HAP-1 (cell line): ENCODE results near the gene TMEM220.

Experiments
- DNase-seq, 2 experiments: peaks; one replicate each; pipeline ENCODE4 v3.0.0-alpha.2; 2016 to 2020; ENCODE audit warnings: low spot score in 2 of 2
- H3K27me3 ChIP-seq: fragments of 250-450 bp; sonication (Bioruptor Pico); 2 replicates; pipeline ENCODE4 v1.5.1; 2020; ENCODE audit warnings: low read depth, mild to moderate bottlenecking, moderate library complexity
- H3K36me3 ChIP-seq: fragments of 250-450 bp; sonication (Bioruptor Pico); replicated peaks from 2 replicates; pipeline ENCODE4 v1.5.1; 2020; ENCODE audit warnings: mild to moderate bottlenecking
- H3K4me1 ChIP-seq: fragments of 250-450 bp; sonication (Bioruptor Pico); 2 replicates; pipeline ENCODE4 v1.5.1; 2020; ENCODE audit warnings: mild to moderate bottlenecking
- H3K4me3 ChIP-seq: fragments of 250-450 bp; sonication (Bioruptor Pico); 2 replicates; pipeline ENCODE4 v1.5.1; 2020; ENCODE audit warnings: mild to moderate bottlenecking, moderate library complexity
- H3K9me3 ChIP-seq: fragments of 250-450 bp; sonication (Bioruptor Pico); 2 replicates; pipeline ENCODE4 v1.5.1; 2020; ENCODE audit warnings: mild to moderate bottlenecking, moderate library complexity
- in situ Hi-C: fragments of 300-500 bp; cut with MboI; formaldehyde crosslinking; loops from 3 replicates; pipeline ENCODE4 v1.14.3; 2020; ENCODE audit warnings: low sequenced_read_pairs, inconsistent platforms, mixed read lengths

TMEM220 gene

DNA sequence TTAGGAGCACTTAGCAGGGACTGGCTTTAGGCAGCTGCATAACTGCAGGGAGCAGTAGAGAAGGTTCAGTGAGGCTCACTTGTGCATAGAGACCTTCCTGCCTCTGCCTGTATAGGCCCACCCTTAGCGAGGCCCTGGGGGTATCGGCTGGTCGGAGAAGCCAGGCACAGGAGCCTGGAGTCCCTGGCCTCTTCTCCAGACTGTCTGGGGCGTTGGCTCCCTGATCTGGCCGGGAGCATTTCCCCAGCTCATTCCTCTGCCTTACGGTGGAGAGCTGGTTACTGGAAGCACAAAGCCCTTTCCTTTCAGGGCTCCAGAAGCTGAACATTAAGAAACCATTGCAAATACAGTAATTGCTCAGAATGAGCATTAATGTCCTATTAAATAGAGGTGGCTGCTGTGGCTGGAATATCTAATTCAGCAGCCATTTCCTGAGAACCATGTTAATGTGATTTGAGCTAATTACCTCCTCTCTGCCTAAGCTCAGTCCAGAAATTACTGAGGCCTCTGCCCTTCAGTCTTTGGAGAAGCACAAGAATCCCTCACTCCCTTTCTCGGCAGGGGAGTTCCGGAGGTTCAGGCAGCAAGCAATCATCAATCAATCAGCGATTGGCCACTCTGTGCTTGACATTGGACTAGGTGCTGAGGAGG is 18.8 kb upstream of the TMEM220 start:
- Histone ChIP-seq H3K9me3 (no peaks in the 10 kb centered on the region), H3K4me3 (no peak overlapping the region), H3K4me1 (no peaks in the 10 kb centered on the region), H3K27me3 (no peaks in the 10 kb centered on the region), H3K36me3 (no peaks in the 10 kb centered on the region)
- no peak for DNase-seq
- in situ Hi-C loops, result loop anchor here (25.0 kb wide), 1 partner anchor 1239 kb away; the partner anchor contains the start of gene ZNF18

DNA sequence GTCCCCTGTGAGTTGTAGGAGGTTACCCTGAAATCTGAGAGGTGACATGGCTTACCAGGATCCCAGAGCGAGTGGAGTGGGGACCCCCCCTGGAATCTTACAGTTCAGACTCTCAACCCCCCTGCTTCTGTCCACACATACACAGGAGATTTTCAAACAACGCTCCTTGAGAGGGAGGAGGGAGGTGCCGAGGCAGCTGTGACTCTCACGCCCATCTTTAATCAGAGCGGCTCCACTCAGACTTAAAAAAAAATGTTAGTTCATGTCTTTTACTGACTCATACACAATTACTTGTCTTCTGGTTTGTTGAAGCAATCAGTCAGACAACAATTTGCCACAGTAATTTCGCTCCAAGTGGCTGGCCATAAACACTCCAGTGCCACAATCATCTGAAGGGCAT is 15.4 kb upstream of the TMEM220 start:
- DNase-seq, result no peak
- H3K4me3 ChIP-seq, result no peak overlapping the region
- no peaks in the 10 kb centered on the region for H3K4me1 ChIP-seq
- no peaks in the 10 kb centered on the region for H3K27me3 ChIP-seq
- no peaks in the 10 kb centered on the region for H3K36me3 ChIP-seq
- in situ Hi-C loops, result loop anchor here (25.0 kb wide), 1 partner anchor 1242 kb away; the partner anchor contains the start of gene ZNF18
- no peaks in the 10 kb centered on the region for H3K9me3 ChIP-seq

DNA sequence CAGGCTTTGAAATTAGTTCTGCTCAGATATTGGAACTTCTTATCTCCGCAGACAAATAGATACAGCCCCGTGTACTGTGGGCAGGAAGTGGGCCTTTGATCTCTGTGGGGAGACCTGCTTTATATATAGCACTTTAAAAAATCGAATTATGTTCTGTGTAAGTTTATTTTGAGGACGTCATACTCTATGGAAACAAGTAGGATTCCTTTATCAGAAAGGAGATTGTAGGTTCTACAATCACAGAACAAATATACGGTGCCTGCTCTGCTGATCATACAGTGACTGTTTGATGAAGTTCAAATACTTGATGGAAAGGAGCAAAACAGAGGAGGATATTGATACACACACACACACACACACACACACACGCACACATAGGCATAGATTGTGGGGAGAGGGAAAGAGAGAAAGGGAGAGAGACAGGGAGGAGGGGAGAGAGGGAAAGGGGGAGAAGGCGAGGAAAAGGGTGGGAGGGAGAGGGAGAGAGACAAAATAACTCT is 14.7 kb upstream of the TMEM220 start:
- no peak for DNase-seq
- no peaks in the 10 kb centered on the region for H3K4me1 ChIP-seq
- no peaks in the 10 kb centered on the region for H3K36me3 ChIP-seq
- H3K9me3 ChIP-seq, result no peaks in the 10 kb centered on the region
- no peak overlapping the region for H3K4me3 ChIP-seq
- in situ Hi-C loops, result loop anchor here (25.0 kb wide), 1 partner anchor 1243 kb away; the partner anchor contains the start of gene ZNF18
- H3K27me3 ChIP-seq, result no peaks in the 10 kb centered on the region

- Histone ChIP-seq H3K36me3 (no peaks in the 10 kb centered on the region), H3K4me3 (no peak overlapping the region), H3K9me3 (no peaks in the 10 kb centered on the region), H3K4me1 (no peaks in the 10 kb centered on the region), H3K27me3 (no peaks in the 10 kb centered on the region)
- no peak for DNase-seq
- in situ Hi-C loops, result loop anchor here (25.0 kb wide), 1 partner anchor 1244 kb away; the partner anchor contains the start of gene ZNF18
Observed at GRCh38 chr17:10743316-10744009, 13.6 kb upstream of the TMEM220 start.

GRCh38 chr17:10742431-10742830 is 12.6 kb upstream of the TMEM220 start:
- Histone ChIP-seq H3K4me1 (no peaks in the 10 kb centered on the region), H3K27me3 (no peaks in the 10 kb centered on the region)
- in situ Hi-C loops, result loop anchor here (25.0 kb wide), 1 partner anchor 1245 kb away; the partner anchor contains the start of gene ZNF18

DNA sequence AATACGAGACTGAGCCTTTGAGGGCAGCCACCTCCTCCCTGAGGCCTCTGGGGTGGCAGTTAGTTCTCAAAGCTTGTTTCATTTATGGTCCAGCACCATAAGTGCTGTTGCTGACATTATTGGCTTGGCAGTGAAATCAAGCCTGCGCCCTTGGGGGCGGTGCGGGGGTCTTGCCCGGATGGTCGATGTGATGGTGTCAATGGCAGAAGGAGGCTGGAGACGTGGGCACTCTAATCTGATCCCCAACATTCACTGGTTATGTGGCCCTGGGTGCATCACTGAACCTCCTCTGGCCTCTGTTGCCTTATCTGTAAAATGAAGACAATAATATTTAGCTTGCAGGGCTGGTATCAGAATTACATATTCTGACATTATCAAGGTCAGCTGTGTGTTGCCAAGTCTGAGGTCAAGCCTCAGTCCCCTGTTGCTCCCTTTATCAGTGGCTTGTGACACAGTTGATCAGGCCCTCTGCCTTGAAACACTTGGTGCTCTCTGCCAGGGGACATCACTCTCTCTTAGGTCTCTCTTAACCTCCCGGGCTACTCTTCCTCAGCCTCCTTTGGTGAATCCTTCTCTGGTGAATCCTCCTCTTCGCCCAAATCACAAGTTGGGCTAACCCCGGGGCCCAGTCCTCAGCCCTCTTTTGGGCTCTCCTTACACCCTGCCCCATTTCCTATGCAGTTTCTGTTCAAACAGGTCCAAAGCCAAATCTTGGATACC is 11.8 kb upstream of the TMEM220 start:
- H3K4me3 ChIP-seq, result no peak overlapping the region
- no peaks in the 10 kb centered on the region for H3K36me3 ChIP-seq
- no peaks in the 10 kb centered on the region for H3K9me3 ChIP-seq
- H3K27me3 ChIP-seq, result no peaks in the 10 kb centered on the region
- in situ Hi-C loops, result loop anchor here (25.0 kb wide), 1 partner anchor 1246 kb away; the partner anchor contains the start of gene ZNF18
- no peaks in the 10 kb centered on the region for H3K4me1 ChIP-seq
- DNase-seq, result no peak

More at GRCh38 chr17:10742431-10742830, 12.6 kb upstream of the TMEM220 start:
- Histone ChIP-seq H3K36me3 (no peaks in the 10 kb centered on the region), H3K4me3 (no peak overlapping the region), H3K9me3 (no peaks in the 10 kb centered on the region)
- DNase-seq, result no peak

DNA sequence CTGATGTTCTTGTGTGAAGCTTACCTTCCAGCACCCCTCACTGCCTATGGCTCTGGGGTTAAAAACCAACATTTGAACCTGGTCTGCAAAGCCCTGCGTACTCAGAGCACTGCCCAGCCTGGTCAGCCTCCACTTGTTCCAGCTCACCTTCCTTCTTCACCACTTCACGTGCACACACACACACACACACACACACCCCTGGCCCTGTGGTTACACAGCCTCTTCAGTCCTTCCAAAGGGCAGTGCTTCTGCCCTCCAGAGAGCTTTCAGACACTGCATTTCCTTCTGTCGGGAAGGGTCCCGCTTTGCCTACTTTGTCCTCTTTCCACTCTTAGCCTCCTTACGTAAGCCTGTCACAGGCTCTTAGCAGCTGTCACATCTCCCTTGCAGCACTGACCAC is 9.6 kb upstream of the TMEM220 start:
- in situ Hi-C loops, result loop anchor here (10.0 to 25.0 kb wide), 2 partner anchors 105 to 1248 kb away; partner anchors contain the start of gene ZNF18

GRCh38 chr17:10738521-10739258 is 8.9 kb upstream of the TMEM220 start:
- no peaks in the 10 kb centered on the region for H3K27me3 ChIP-seq
- in situ Hi-C loops, result loop anchor here (10.0 to 25.0 kb wide), 2 partner anchors 106 to 1249 kb away; partner anchors contain the start of gene ZNF18
- H3K4me3 ChIP-seq, result no peak overlapping the region
- H3K36me3 ChIP-seq, result no peaks in the 10 kb centered on the region
- H3K9me3 ChIP-seq, result no peaks in the 10 kb centered on the region
- DNase-seq, result no peak
- H3K4me1 ChIP-seq, result no peaks in the 10 kb centered on the region

More for the DNA sequence above, 9.6 kb upstream of the TMEM220 start:
- Histone ChIP-seq H3K27me3 (no peaks in the 10 kb centered on the region), H3K36me3 (no peaks in the 10 kb centered on the region), H3K9me3 (no peaks in the 10 kb centered on the region), H3K4me1 (no peaks in the 10 kb centered on the region), H3K4me3 (no peak overlapping the region)
- no peak for DNase-seq

DNA sequence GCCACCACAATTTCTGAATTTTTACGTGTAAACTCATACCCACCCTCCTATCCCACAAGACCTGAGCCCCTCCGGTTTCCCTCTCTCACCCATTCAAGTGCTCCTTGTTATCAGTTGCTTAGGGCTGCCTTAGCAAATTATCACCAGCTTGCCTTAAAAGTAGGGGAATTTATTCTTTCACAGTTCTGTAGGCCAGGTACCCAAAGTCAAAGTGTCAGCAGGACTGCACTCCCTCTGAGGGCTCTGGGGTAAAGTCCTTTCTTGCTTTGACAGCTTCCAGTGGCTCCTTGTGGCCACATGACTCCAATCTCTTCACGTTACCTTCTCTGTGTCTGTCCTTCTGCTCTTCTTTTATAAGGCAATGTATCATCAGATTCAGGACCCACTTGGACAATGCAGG is 7.9 kb upstream of the TMEM220 start:
- Histone ChIP-seq H3K4me3 (no peak overlapping the region), H3K27me3 (no peaks in the 10 kb centered on the region), H3K4me1 (no peaks in the 10 kb centered on the region), H3K9me3 (no peaks in the 10 kb centered on the region), H3K36me3 (no peaks in the 10 kb centered on the region)
- DNase-seq, result no peak
- in situ Hi-C loops, result loop anchor here (10.0 to 25.0 kb wide), 2 partner anchors 107 to 1250 kb away; partner anchors contain the start of gene ZNF18

GRCh38 chr17:10737168-10737622 is 7.4 kb upstream of the TMEM220 start:
- Histone ChIP-seq H3K4me1 (no peaks in the 10 kb centered on the region), H3K36me3 (no peaks in the 10 kb centered on the region), H3K27me3 (no peaks in the 10 kb centered on the region), H3K9me3 (no peaks in the 10 kb centered on the region), H3K4me3 (no peak overlapping the region)
- in situ Hi-C loops, result loop anchor here (10.0 to 25.0 kb wide), 2 partner anchors 108 to 1250 kb away; partner anchors contain the start of gene ZNF18
- DNase-seq, result peak; percentile 28 to 72

- Histone ChIP-seq H3K4me3 (no peak overlapping the region), H3K27me3 (no peaks in the 10 kb centered on the region), H3K4me1 (peaks cover 6% of the 10 kb centered on the region), H3K9me3 (no peaks in the 10 kb centered on the region), H3K36me3 (no peaks in the 10 kb centered on the region)
- DNase-seq, result no peak
- in situ Hi-C loops, result loop anchor here (10.0 to 25.0 kb wide), 2 partner anchors 109 to 1251 kb away; partner anchors contain the start of gene ZNF18
Observed at GRCh38 chr17:10735821-10736220, 6.0 kb upstream of the TMEM220 start.

GRCh38 chr17:10735251-10735650 is 5.4 kb upstream of the TMEM220 start:
- Histone ChIP-seq H3K4me1 (peaks cover 6% of the 10 kb centered on the region), H3K4me3 (no peak overlapping the region), H3K36me3 (no peaks in the 10 kb centered on the region), H3K9me3 (no peaks in the 10 kb centered on the region), H3K27me3 (no peaks in the 10 kb centered on the region)
- in situ Hi-C loops, result loop anchor here (10.0 to 25.0 kb wide), 2 partner anchors 110 to 1252 kb away; partner anchors contain the start of gene ZNF18
- DNase-seq, result no peak
